Measurements from ENCODE around the gene POLD3. TPM values are rescaled to one million over a fixed set of nuclear protein-coding genes. Genes with fewer than 3 reads are reported as not detected.

POLD3 gene
- total and polyA plus RNA-seq, 2 of the 8 experiments (the other 6 are each of a cell fraction or from before 2014, with no cell fraction given): 18.1 to 29.3 TPM

DNA sequence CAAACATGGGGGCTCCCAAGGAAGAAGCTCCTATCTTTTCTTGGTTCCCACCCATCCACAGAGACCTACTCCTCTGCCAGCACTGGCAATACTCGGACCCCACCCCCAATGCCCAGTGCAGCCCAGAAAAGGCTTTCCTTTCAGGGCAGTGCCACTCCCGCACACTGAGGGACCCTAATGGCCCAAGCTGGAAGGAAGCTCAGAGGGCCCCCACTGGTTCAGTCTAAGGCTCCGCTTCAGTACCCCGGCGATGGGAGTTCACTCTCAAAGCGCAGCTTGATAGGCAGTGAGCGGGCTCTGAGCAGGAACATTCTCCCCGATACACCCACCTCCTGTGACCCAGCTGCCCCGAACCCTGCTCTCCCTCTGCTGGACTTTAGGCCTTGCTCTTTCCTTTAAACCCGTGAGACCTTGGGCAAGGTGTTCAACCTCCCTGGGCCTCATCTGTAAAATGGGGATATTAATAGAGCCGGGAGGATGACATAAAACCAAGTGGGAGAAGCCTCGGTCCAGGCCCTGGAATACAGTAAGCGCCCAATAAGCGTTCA lies 90.4 kb downstream of the POLD3 start:
- Histone ChIP-seq H2BK20ac (ENCODE audit: low read length) (no peak overlapping the region), H3K4me2 (ENCODE audit: insufficient read depth in 1 of 2, low read depth in 2 of 2, low read length in 2 of 2) (peak overlapping the region; percentile 49 to 72), H2BK15ac (ENCODE audit: low read length) (no peak overlapping the region), H3K9ac (replicated peaks in 1 of 4; ENCODE audit: extremely low read depth in 1 of 4, low read depth in 3 of 4, low read length in 3 of 4) (peak overlapping the region in 3 of 4 experiments; percentile 12 to 58 (median 45); a peak in 4 of 7 replicates), H3K4me3 (ENCODE audit: extremely low read depth in 1 of 4, insufficient read depth in 2 of 4, low read depth in 3 of 4, low read length in 4 of 4) (peak overlapping the region; percentile 40 to 64 (median 45)), H2AK5ac (ENCODE audit: low read depth, low read length) (no peak overlapping the region), H3K79me1 (ENCODE audit: low read depth, low read length) (no peaks in the 10 kb centered on the region), H3K23ac (ENCODE audit: insufficient read length) (no peak overlapping the region), H3K79me2 (ENCODE audit: control insufficient read depth in 1 of 2, insufficient read depth in 2 of 2, low read length in 2 of 2) (no peaks in the 10 kb centered on the region), H2BK120ac (replicated peaks; ENCODE audit: low read depth, low read length) (no peak overlapping the region), H3K27me3 (replicated peaks in 1 of 4; ENCODE audit: control insufficient read depth in 3 of 4, extremely low read depth in 1 of 4, insufficient read depth in 3 of 4, low read length in 3 of 4) (peaks cover 0 to 12% (median 7%) of the 10 kb centered on the region in 4 experiments; a peak in 5 of 7 replicates), H2AFZ (ENCODE audit: low read length) (peak overlapping the region; percentile 96; the same call in 1 of the 2 replicates), H3K14ac (ENCODE audit: insufficient read length) (no peak overlapping the region), H4K20me1 (replicated peaks in 1 of 2; ENCODE audit: control insufficient read depth in 1 of 2, insufficient read depth in 2 of 2, low read length in 2 of 2) (no peaks in the 10 kb centered on the region), H2BK5ac (ENCODE audit: low read depth, low read length) (no peak overlapping the region), H3K27ac (ENCODE audit: low read depth, low read length) (no peak overlapping the region), H3K23me2 (ENCODE audit: low read depth, low read length) (no peaks in the 10 kb centered on the region), H4K91ac (replicated peaks; ENCODE audit: insufficient read length, low read length) (no peak overlapping the region), H4K5ac (ENCODE audit: insufficient read length, low read depth, low read length) (no peak overlapping the region), H2BK12ac (ENCODE audit: low read depth, low read length) (0 out of 2 replicates have a peak overlapping the region, but pooled peaks have one; percentile 43), H3K18ac (ENCODE audit: extremely low read depth, low read length) (no peak overlapping the region), H3K36me3 (ENCODE audit: control insufficient read depth in 2 of 4, insufficient read depth in 4 of 4, low read length in 3 of 4) (no peaks in the 10 kb centered on the region), H4K8ac (ENCODE audit: extremely low read depth, insufficient read depth, low read length) (peak overlapping the region; percentile 81; the same call in 1 of the 2 replicates), H3K56ac (replicated peaks; ENCODE audit: insufficient read length, low read depth, low read length) (no peak overlapping the region), H3K4me1 (replicated peaks in 1 of 4; ENCODE audit: control insufficient read depth in 3 of 4, insufficient read depth in 4 of 4, low read length in 3 of 4) (peaks cover 5 to 8% (median 7%) of the 10 kb centered on the region in 4 experiments; a peak in 6 of 7 replicates), H3K9me3 (ENCODE audit: insufficient read depth in 2 of 2, low read depth in 1 of 2, low read length in 1 of 2) (no peaks in the 10 kb centered on the region), H3K4ac (replicated peaks; ENCODE audit: insufficient read length, low read depth, low read length) (no peak overlapping the region)
- CTCF ChIA-PET (ENCODE audit: partially characterized antibody): interaction anchor here (1.0 to 10.2 kb wide), 15 partner anchors 9 to 308 kb away, joined by 3 to 72 read pairs (median 3); no protein-coding TSS in a partner anchor
- 79% methylated on average over 14 of the region's 14 CpGs; no CpG with 5 or more reads in 1 of the 2 experiments for WGBS, 2 experiments (ENCODE audit: extremely low coverage in 1 of 2, insufficient coverage in 1 of 2, insufficient read length in 1 of 2, insufficient replicate concordance in 2 of 2, low coverage in 1 of 2, low lambda C conversion rate in 2 of 2, missing lambda C conversion rate in 1 of 2)
- FAIRE-seq (no peak), DNase-seq (ENCODE audit: low read depth in 1 of 2, low spot score in 2 of 2) (no peak)
- no peak for TF ChIP-seq TEAD4 (IDR thresholded peaks at IDR 0.05; ENCODE audit: low read depth, low read length)
- TF ChIP-seq RXRA (IDR thresholded peaks at IDR 0.05; ENCODE audit: insufficient read depth, low read depth, low read length): no peak
- TF ChIP-seq TCF12 (IDR thresholded peaks at IDR 0.05; ENCODE audit: low read depth, low read length): no peak
- TF ChIP-seq CTBP2 (IDR thresholded peaks at IDR 0.05; ENCODE audit: borderline replicate concordance, insufficient read depth, insufficient read length, low read length): no peak
- POLR2A ChIA-PET (ENCODE audit: partially characterized antibody): interaction anchor here (0.8 to 1.7 kb wide), 2 partner anchors 15 to 49 kb away, joined by 3 to 4 read pairs; partner anchors contain the start of gene CHRDL2
